ENCODE data around the gene ATXN7L2. TPM values are rescaled to one million over a fixed set of nuclear protein-coding genes. Genes with fewer than 3 reads are reported as not detected.

ATXN7L2 gene
- total RNA-seq, 2 experiments from 2014 or later, result 10.4 to 12.4 TPM

GRCh38 chr1:109527846-109528695 is 44.4 kb downstream of the ATXN7L2 start:
- Mint-ChIP-seq H3K27ac (no peak overlapping the region), H3K4me1 (peaks cover 32% of the 10 kb centered on the region), H3K9me3 (no peaks in the 10 kb centered on the region), H3K27me3 (peaks cover 7% of the 10 kb centered on the region), H3K4me3 (no peak overlapping the region), H3K36me3 (no peaks in the 10 kb centered on the region)
- ATAC-seq (ENCODE audit: low read depth) (no peak), DNase-seq (no peak)
- POLR2A ChIA-PET, result interaction anchor here (0.6 to 9.6 kb wide), 4 partner anchors 14 to 102 kb away, joined by 3 to 212 read pairs (median 7); partner anchors contain the start of genes AMIGO1, CYB561D1 and PSMA5

DNA sequence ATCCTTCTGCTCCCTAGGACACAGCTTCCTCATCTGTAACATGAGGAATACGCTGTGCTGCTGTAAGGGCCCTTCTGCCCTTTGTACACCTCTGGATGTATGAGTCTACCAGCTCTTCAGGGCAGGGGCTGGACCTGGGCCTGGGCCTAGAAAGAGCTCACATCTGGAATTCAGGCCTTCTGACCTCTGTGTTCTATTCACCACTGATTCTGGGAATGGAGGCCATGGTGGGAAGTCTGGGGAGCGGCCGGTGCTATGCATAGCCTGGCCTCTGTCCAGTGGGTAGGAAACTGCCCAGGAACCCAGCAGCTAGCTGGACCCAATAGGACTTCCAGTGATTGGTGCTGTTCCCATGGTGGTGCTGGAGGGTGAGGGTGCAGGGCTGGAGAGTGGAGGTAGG is 45.0 kb downstream of the ATXN7L2 start:
- H3K27ac Mint-ChIP-seq, result peak overlapping the region; percentile 28
- ATAC-seq (ENCODE audit: low read depth), result no peak

DNA sequence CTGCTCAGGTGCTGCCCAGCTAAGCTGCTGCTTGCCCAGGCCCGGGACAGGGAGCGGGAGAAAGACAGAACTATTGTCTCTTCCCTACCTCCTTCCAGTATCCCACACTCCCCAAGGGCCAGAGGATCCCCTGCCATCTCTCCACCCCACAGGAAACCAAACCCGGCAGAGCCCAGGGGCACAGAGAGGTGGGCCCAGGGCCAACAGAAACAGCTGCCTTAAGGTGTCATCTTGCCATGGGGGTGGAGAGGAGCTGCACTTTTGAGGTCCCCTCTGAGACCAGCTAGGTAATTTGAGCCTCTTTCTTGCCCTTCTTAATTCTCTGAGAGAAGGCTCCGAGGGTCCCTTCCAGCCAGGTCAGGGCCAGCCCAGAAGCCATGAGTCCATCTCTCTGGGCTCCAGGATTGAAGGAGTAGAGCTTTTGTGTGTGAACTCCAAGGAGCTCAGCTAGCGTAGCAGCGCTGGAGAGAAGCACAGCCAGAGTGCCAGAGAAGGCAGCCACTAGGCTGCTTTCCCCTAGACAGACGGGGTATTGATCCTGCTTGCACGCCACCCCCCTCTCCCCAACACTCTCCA is 46.3 kb downstream of the ATXN7L2 start:
- DNase-seq, result no peak
- peaks cover 7% of the 10 kb centered on the region for H3K27me3 Mint-ChIP-seq
- no peaks in the 10 kb centered on the region for H3K9me3 Mint-ChIP-seq
- peaks cover 30% of the 10 kb centered on the region for H3K4me1 Mint-ChIP-seq
- POLR2A ChIA-PET, result interaction anchor here (0.6 to 9.6 kb wide), 4 partner anchors 17 to 104 kb away, joined by 3 to 212 read pairs (median 7); partner anchors contain the start of genes AMIGO1, CYB561D1 and PSMA5
- ATAC-seq (ENCODE audit: low read depth), result no peak
- H3K36me3 Mint-ChIP-seq, result no peaks in the 10 kb centered on the region
- H3K4me3 Mint-ChIP-seq, result no peak overlapping the region
- H3K27ac Mint-ChIP-seq, result peak overlapping the region; percentile 74

More for the DNA sequence above, 45.0 kb downstream of the ATXN7L2 start:
- DNase-seq, result no peak
- Mint-ChIP-seq H3K27me3 (peaks cover 7% of the 10 kb centered on the region), H3K4me1 (peaks cover 31% of the 10 kb centered on the region), H3K9me3 (no peaks in the 10 kb centered on the region), H3K4me3 (no peak overlapping the region), H3K36me3 (no peaks in the 10 kb centered on the region)
- POLR2A ChIA-PET, result interaction anchor here (0.6 to 9.6 kb wide), 4 partner anchors 15 to 103 kb away, joined by 3 to 212 read pairs (median 7); partner anchors contain the start of genes AMIGO1, CYB561D1 and PSMA5

- Mint-ChIP-seq H3K27me3 (peaks cover 7% of the 10 kb centered on the region), H3K36me3 (no peaks in the 10 kb centered on the region), H3K27ac (peak overlapping the region; percentile 80)
Observed at GRCh38 chr1:109530457-109531087, 46.9 kb downstream of the ATXN7L2 start.

GRCh38 chr1:109531380-109531779 is 47.7 kb downstream of the ATXN7L2 start:
- Mint-ChIP-seq H3K9me3 (no peaks in the 10 kb centered on the region), H3K27ac (peak overlapping the region; percentile 80), H3K4me1 (peaks cover 30% of the 10 kb centered on the region), H3K27me3 (peaks cover under 1% of the 10 kb centered on the region), H3K36me3 (no peaks in the 10 kb centered on the region), H3K4me3 (peak overlapping the region; percentile 45)
- DNase-seq (peak; percentile 47), ATAC-seq (ENCODE audit: low read depth) (peak; percentile 3)
- POLR2A ChIA-PET, result interaction anchor here (0.9 to 9.6 kb wide), 8 partner anchors 15 to 249 kb away, joined by 3 to 212 read pairs (median 12); partner anchors contain the start of genes AMIGO1, ATXN7L2, CYB561D1 and PSMA5

More at GRCh38 chr1:109530457-109531087, 46.9 kb downstream of the ATXN7L2 start:
- peak overlapping the region; percentile 45 for H3K4me3 Mint-ChIP-seq
- ATAC-seq (ENCODE audit: low read depth) (no peak), DNase-seq (no peak)
- POLR2A ChIA-PET, result interaction anchor here (0.6 to 9.6 kb wide), 5 partner anchors 17 to 105 kb away, joined by 3 to 212 read pairs (median 6); partner anchors contain the start of genes AMIGO1, CYB561D1 and PSMA5
- H3K9me3 Mint-ChIP-seq, result no peaks in the 10 kb centered on the region
- H3K4me1 Mint-ChIP-seq, result peaks cover 30% of the 10 kb centered on the region

GRCh38 chr1:109531826-109532364 is 48.2 kb downstream of the ATXN7L2 start:
- ATAC-seq (ENCODE audit: low read depth) (no peak), DNase-seq (no peak)
- Mint-ChIP-seq H3K4me1 (peaks cover 30% of the 10 kb centered on the region), H3K27ac (peak overlapping the region; percentile 80), H3K27me3 (no peaks in the 10 kb centered on the region), H3K36me3 (no peaks in the 10 kb centered on the region), H3K4me3 (peak overlapping the region; percentile 55), H3K9me3 (no peaks in the 10 kb centered on the region)
- POLR2A ChIA-PET, result interaction anchor here (0.9 to 9.6 kb wide), 12 partner anchors 12 to 432 kb away, joined by 3 to 212 read pairs (median 7); partner anchors contain the start of genes AMIGO1, ATXN7L2, CYB561D1 and PSMA5

DNA sequence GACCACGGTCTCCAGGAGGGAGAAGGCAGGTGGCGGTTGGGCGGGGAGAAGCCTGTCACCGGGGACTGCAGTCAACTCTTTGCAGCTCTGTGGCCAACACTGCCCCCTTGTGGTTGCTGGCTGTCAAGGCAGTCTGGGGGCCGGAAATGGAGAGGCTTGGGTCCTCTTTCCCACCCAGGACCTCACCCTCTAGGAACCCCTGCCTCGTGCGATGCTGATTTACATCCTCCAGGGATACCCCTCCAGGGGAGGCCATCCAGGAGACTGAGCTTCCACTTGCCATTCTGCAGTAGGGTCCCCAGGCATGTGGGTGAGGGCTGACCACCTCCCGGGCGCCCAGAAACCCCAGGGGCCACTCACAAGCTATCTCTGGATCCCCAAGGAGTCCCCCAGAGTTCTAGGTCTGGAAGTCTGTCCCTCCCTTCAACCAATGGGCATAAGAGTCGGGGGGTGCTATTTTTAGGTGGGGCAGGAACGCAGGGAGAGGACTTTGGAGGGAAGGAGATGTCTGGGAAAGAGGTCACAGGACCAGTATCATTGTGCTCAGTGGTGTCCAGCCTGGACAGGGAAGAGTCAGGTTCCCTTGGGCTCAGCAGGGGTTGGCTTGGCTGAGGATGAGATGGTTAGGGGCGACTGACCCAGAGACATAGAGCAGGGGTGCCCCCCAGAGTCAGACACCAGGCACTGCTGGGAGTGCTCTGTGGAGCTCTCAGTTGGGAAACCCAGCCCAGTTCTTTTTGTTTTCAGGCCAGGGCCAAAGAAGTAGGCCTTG is 48.8 kb downstream of the ATXN7L2 start:
- peaks cover 30% of the 10 kb centered on the region for H3K4me1 Mint-ChIP-seq
- H3K9me3 Mint-ChIP-seq, result no peaks in the 10 kb centered on the region
- H3K36me3 Mint-ChIP-seq, result no peaks in the 10 kb centered on the region
- DNase-seq (peak; percentile 93), ATAC-seq (ENCODE audit: low read depth) (peak; percentile 78)
- H3K4me3 Mint-ChIP-seq, result peak overlapping the region; percentile 55
- no peaks in the 10 kb centered on the region for H3K27me3 Mint-ChIP-seq
- POLR2A ChIA-PET, result interaction anchor here (0.6 to 9.6 kb wide), 14 partner anchors 12 to 432 kb away, joined by 3 to 212 read pairs (median 6); partner anchors contain the start of genes AMIGO1, ATXN7L2, CYB561D1 and GNAI3
- H3K27ac Mint-ChIP-seq, result peak overlapping the region; percentile 80

DNA sequence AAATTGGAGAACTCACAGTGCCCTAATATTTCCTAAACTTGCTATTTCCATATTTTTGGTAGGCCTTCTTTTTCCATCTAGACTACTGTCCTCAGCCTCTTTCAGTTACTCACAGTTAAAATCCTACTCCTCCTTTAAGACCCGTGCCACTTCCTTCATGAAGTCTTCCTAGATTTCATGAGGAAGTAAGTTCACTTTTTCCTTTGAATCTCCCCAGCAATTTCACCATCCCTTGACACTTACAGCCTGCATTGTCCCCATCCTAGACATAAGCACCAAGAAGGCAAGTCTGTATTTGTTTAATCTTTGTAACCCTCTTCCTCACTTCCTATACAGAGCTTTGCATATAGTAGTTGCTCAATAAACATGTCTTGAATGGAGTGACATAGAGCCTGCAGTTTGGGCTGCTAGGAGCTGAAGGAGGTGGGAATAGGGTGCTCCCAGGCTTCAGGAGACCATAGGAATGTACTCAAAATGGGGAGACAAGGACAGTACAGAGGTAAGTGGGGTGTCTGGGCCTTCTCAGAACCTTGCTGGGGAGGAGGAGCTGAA is 50.7 kb downstream of the ATXN7L2 start:
- H3K4me3 Mint-ChIP-seq, result no peak overlapping the region
- H3K27me3 Mint-ChIP-seq, result no peaks in the 10 kb centered on the region
- peaks cover 27% of the 10 kb centered on the region for H3K4me1 Mint-ChIP-seq
- no peak for DNase-seq
- ATAC-seq (ENCODE audit: low read depth), result no peak
- H3K27ac Mint-ChIP-seq, result no peak overlapping the region
- no peaks in the 10 kb centered on the region for H3K36me3 Mint-ChIP-seq
- H3K9me3 Mint-ChIP-seq, result no peaks in the 10 kb centered on the region
- POLR2A ChIA-PET, result interaction anchor here (0.7 to 9.6 kb wide), 3 partner anchors 15 to 50 kb away, joined by 3 to 212 read pairs (median 4); partner anchors contain the start of genes ATXN7L2 and CYB561D1

- POLR2A ChIA-PET, result interaction anchor here (1.4 to 9.6 kb wide), 2 partner anchors 39 to 51 kb away, joined by 3 to 212 read pairs; partner anchors contain the start of genes ATXN7L2 and CYB561D1
- ATAC-seq (ENCODE audit: low read depth), result no peak
- DNase-seq, result no peak
- H3K36me3 Mint-ChIP-seq, result no peaks in the 10 kb centered on the region
- no peak overlapping the region for H3K27ac Mint-ChIP-seq
- H3K4me1 Mint-ChIP-seq, result peaks cover 21% of the 10 kb centered on the region
- peaks cover 2% of the 10 kb centered on the region for H3K27me3 Mint-ChIP-seq
- no peaks in the 10 kb centered on the region for H3K9me3 Mint-ChIP-seq
- no peak overlapping the region for H3K4me3 Mint-ChIP-seq
Observed at GRCh38 chr1:109535481-109535880, 51.8 kb downstream of the ATXN7L2 start.

DNA sequence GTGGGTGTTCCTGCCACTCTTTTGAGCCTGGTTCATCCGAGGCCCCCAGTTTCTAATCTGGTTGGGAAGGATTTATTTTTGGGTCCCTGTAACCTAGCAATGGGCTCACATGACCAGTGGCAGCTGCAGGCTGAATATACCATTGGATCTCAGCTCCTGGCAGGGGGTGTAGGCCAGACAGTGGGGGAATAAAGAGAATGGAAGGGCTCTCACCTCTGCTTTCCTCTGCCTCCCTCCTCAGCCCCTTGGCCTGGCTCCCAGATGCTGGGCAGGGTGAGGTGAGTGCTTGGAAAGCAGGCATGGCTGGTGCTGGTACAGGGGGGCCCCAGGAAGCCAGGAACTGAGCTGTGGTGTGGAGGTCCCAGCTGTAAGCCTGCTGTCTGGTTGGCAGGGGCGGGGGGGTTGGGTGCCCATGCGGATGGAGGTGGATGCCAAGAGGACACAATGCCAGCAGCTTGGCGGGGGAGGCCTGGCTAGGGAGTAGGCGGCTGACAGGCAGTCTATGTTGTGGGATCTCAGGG is 52.3 kb downstream of the ATXN7L2 start:
- H3K27ac Mint-ChIP-seq, result no peak overlapping the region
- no peaks in the 10 kb centered on the region for H3K9me3 Mint-ChIP-seq
- no peaks in the 10 kb centered on the region for H3K36me3 Mint-ChIP-seq
- peaks cover 2% of the 10 kb centered on the region for H3K27me3 Mint-ChIP-seq
- POLR2A ChIA-PET, result interaction anchor here (1.4 to 9.6 kb wide), 2 partner anchors 40 to 52 kb away, joined by 3 to 212 read pairs; partner anchors contain the start of genes ATXN7L2 and CYB561D1
- H3K4me1 Mint-ChIP-seq, result peaks cover 17% of the 10 kb centered on the region
- ATAC-seq (ENCODE audit: low read depth), result no peak
- H3K4me3 Mint-ChIP-seq, result no peak overlapping the region
- no peak for DNase-seq

GRCh38 chr1:109537450-109538178 is 53.9 kb downstream of the ATXN7L2 start:
- POLR2A ChIA-PET, result interaction anchor here (1.1 kb wide), 1 partner anchor 9 kb away, joined by 3 read pairs; no protein-coding TSS in a partner anchor
- Mint-ChIP-seq H3K4me1 (peaks cover 3% of the 10 kb centered on the region), H3K36me3 (no peaks in the 10 kb centered on the region), H3K27ac (no peak overlapping the region), H3K9me3 (no peaks in the 10 kb centered on the region), H3K4me3 (no peak overlapping the region), H3K27me3 (peaks cover 2% of the 10 kb centered on the region)
- DNase-seq (no peak), ATAC-seq (ENCODE audit: low read depth) (no peak)
